GM12878 (cell line): Measurements from ENCODE around the gene GPR4. TPM values are rescaled to one million over a fixed set of nuclear protein-coding genes. Genes with fewer than 3 reads are reported as not detected.
A peak's percentile ranks its signal among the peaks of the same experiment; 100 is the strongest.

Experiments used
- ATF7 ChIP-seq: fragments of 450-650 bp; IDR thresholded peaks from 2 replicates; pipeline ENCODE4 v1.6.1; 2016; ENCODE audit warnings: low read depth, mild to moderate bottlenecking
- BMI1 ChIP-seq: fragments of 450-650 bp; IDR thresholded peaks from 2 replicates; pipeline ENCODE4 v1.6.1; 2016; ENCODE audit warnings: mild to moderate bottlenecking, moderate library complexity, borderline replicate concordance
- GATAD2B ChIP-seq: fragments of 450-650 bp; conservative IDR thresholded peaks from 2 replicates; pipeline ENCODE4 v1.6.1; 2017; ENCODE audit warnings: low read depth, mild to moderate bottlenecking, moderate library complexity
- HCFC1 ChIP-seq: fragments of 150-350 bp; IDR thresholded peaks from 2 replicates; pipeline ENCODE4 v1.6.1; 2014; ENCODE audit warnings: low read length
- HSF1 ChIP-seq: fragments of 150-350 bp; IDR thresholded peaks from 2 replicates; pipeline ENCODE4 v1.6.1; 2014; ENCODE audit warnings: mild to moderate bottlenecking, low read depth, low read length
- IKZF2 ChIP-seq, 2 experiments: fragments of 450-650 bp; IDR thresholded peaks; 2 replicates each; pipeline ENCODE4 v1.6.1; 2017; ENCODE audit warnings: mild to moderate bottlenecking in 2 of 2, moderate library complexity in 2 of 2
- JUNB ChIP-seq: IDR thresholded peaks from 2 replicates; pipeline ENCODE4 v1.6.1; 2016; ENCODE audit warnings: antibody characterized with exemption, mild to moderate bottlenecking
- KAT2A ChIP-seq: conservative IDR thresholded peaks from 2 replicates; pipeline ENCODE4 v1.6.1; 2011; ENCODE audit warnings: low read depth, low read length; ENCODE audit not compliant: control insufficient read depth
- KDM1A ChIP-seq: fragments of 200-600 bp; sonication (generic); IDR thresholded peaks from 2 replicates; pipeline ENCODE4 v1.6.1; 2016; ENCODE audit warnings: borderline replicate concordance
- KLF5 ChIP-seq: fragments of 450-650 bp; IDR thresholded peaks from 2 replicates; pipeline ENCODE4 v1.6.1; 2014; ENCODE audit warnings: mild to moderate bottlenecking; ENCODE audit not compliant: partially characterized antibody
- LARP7 ChIP-seq: fragments of 450-650 bp; IDR thresholded peaks from 2 replicates; pipeline ENCODE4 v1.6.1; 2017; ENCODE audit warnings: mild to moderate bottlenecking
- MXI1 ChIP-seq: fragments of 150-350 bp; IDR thresholded peaks from 2 replicates; pipeline ENCODE4 v1.6.1; 2011; ENCODE audit warnings: low read depth, mild to moderate bottlenecking, inconsistent platforms, low read length, improper control_type of control experiment
- NFYA ChIP-seq: IDR thresholded peaks from 2 replicates; pipeline ENCODE4 v1.6.1; 2011; ENCODE audit warnings: low read depth, mild to moderate bottlenecking, low read length, improper control_type of control experiment, borderline replicate concordance
- NRF1 ChIP-seq: conservative IDR thresholded peaks from 2 replicates; pipeline ENCODE4 v1.6.1; 2011; ENCODE audit warnings: mild to moderate bottlenecking, low read depth, low read length, improper control_type of control experiment
- PBX3 ChIP-seq: IDR thresholded peaks from 2 replicates; pipeline ENCODE4 v1.6.1; 2011; ENCODE audit warnings: mild to moderate bottlenecking, low read depth, low read length, moderate library complexity; ENCODE audit not compliant: insufficient replicate concordance
- POU2F2 ChIP-seq: IDR thresholded peaks from 3 replicates; pipeline ENCODE4 v1.6.1; 2011; ENCODE audit warnings: low read depth, mild to moderate bottlenecking, low read length, borderline replicate concordance
- RELA ChIP-seq: fragments of 450-650 bp; IDR thresholded peaks from 2 replicates; pipeline ENCODE4 v1.8.0; 2014; ENCODE audit warnings: borderline replicate concordance; ENCODE audit not compliant: partially characterized antibody
- REST ChIP-seq: IDR thresholded peaks from 2 replicates; pipeline ENCODE4 v1.6.1; 2012; ENCODE audit warnings: mild to moderate bottlenecking, low read depth, low read length
- SIN3A ChIP-seq: IDR thresholded peaks from 2 replicates; pipeline ENCODE4 v1.6.1; 2012; ENCODE audit warnings: low read depth, low read length, improper control_type of control experiment
- SMAD1 ChIP-seq: fragments of 450-650 bp; IDR thresholded peaks from 2 replicates; pipeline ENCODE4 v1.6.1; 2018; ENCODE audit warnings: mild to moderate bottlenecking, low read depth; ENCODE audit not compliant: partially characterized antibody
- SPI1 ChIP-seq: IDR thresholded peaks from 2 replicates; pipeline ENCODE4 v1.6.1; 2011; ENCODE audit warnings: low read depth, mild to moderate bottlenecking, low read length, moderate library complexity, borderline replicate concordance; ENCODE audit not compliant: insufficient read depth
- TCF3 ChIP-seq: IDR thresholded peaks from 2 replicates; pipeline ENCODE4 v1.6.1; 2012; ENCODE audit warnings: low read depth, mild to moderate bottlenecking, low read length, borderline replicate concordance; ENCODE audit not compliant: insufficient read depth
- USF1 ChIP-seq: IDR thresholded peaks from 2 replicates; pipeline ENCODE4 v1.6.1; 2011; ENCODE audit warnings: borderline replicate concordance, low read depth, mild to moderate bottlenecking, moderate library complexity, mixed read lengths, low read length; ENCODE audit not compliant: insufficient read depth; ENCODE audit errors: extremely low read length
- polyA plus RNA-seq, 11 experiments: library from polyadenylated mRNA; depleted of rRNA in 4 of 11; unstranded in 6 of 11; stranded (reverse) in 5 of 11; fragments of >200 nt; fragmentation: Nextera tagmentation in 4 of 11; fragmentation: Illumina TruSeq in 1 of 11; extraction: Ambion mirVana in 4 of 11; extraction: Trizol in 1 of 11; gene quantifications; 1 replicate in 1 of 11; 2 replicates in 10 of 11; pipeline versions ENCODE4 v1.2.1 to v1.2.3, GENCODE V29; 2011 to 2016; ENCODE audit warnings: inconsistent platforms in 2 of 11, missing spikeins in 2 of 11, low read depth in 1 of 11
- total RNA-seq, 4 experiments: library from RNA; depleted of rRNA in 3 of 4; stranded (reverse); fragments of >200 nt in 3 of 4; fragmentation: Illumina TruSeq in 1 of 4; extraction: Trizol in 1 of 4; gene quantifications; 2 replicates each; pipeline versions ENCODE4 v1.2.1 to v1.2.3, GENCODE V29; 2013 to 2021

Gene GPR4
- total and polyA plus RNA-seq, 10 of the 15 experiments (the other 5 are each of a cell fraction or from before 2014, with no cell fraction given), result not detected

GRCh38 chr19:45641274-45642105 is 39.5 kb upstream of the GPR4 start (continued):
- TF ChIP-seq GATAD2B (0 out of 2 replicates have a peak, but pooled peaks have one; percentile 13), HSF1 (no peak), POU2F2 (peak; percentile 32; the same call in 1 of the 3 replicates), PBX3 (no peak), SIN3A (no peak), REST (no peak), KLF5 (peak; percentile 51), SMAD1 (no peak), ATF7 (0 out of 2 replicates have a peak, but pooled peaks have one; percentile 48), TCF3 (0 out of 2 replicates have a peak, but pooled peaks have one; percentile 30), USF1 (no peak), LARP7 (0 out of 2 replicates have a peak, but pooled peaks have one; percentile 30), BMI1 (no peak), KDM1A (no peak), IKZF2 (IDR thresholded peaks at IDR 0.05) (no peak), HCFC1 (no peak), KAT2A (no peak), SPI1 (peak; percentile 73; the same call in 1 of the 2 replicates), NRF1 (no peak), NFYA (no peak), MXI1 (peak; percentile 70), RELA (no peak), JUNB (no peak)
